Hindlimb muscle (tissue), 1 donor: ENCODE results near the gene HEATR3. TPM values are rescaled to one million over a fixed set of nuclear protein-coding genes. Genes with fewer than 3 reads are reported as not detected.
A peak's percentile ranks its signal among the peaks of the same experiment; 100 is the strongest.
"Not testable (repeated sequence)": the region's sequence is repeated elsewhere in the genome, so short reads cannot be mapped to it uniquely, and the experiment has no call there.

Experiments
- DNase-seq: peaks from one replicate; pipeline ENCODE4 v3.0.0-alpha.2; 2013
- polyA plus RNA-seq: library from polyadenylated mRNA; unstranded; fragments of 120-200 nt; gene quantifications from one replicate; pipeline ENCODE4 v1.2.1, GENCODE V29; 2013; ENCODE audit not compliant: insufficient read length

Gene HEATR3
- polyA plus RNA-seq, 1 donor, result 21.1 TPM

DNA sequence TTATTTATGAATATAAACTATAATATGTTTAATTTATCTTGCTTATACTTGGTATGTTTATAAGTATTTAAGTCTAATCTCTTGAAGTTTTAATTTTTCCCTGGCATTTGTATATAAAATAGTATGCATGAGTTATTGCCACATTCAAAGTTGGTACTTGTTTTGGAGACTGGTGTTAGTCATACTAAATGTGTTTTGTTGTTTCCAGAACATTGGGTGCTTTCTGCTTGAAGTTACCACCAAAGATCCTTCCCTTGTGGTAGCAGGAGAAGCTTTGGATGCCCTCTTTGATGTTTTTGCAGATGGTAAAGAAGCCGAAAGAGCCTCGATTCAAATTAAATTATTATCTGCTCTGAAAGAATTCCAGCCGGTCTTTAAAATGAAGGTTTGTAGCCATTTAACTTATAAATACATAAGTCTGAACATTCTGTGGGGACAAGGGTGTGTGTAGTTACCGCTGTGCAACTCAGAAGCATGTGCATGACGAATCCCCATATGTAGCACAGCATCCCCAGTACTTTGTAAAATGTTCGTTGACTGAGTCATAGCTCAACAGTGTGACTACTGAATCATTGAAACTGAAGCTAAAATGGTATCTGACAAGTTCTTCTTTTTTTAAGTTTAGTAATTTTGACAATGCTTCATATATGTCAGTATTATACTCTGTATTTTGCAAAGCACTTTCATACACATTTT is 36.4 kb downstream of the HEATR3 start:
- DNase-seq, result no peak

DNA sequence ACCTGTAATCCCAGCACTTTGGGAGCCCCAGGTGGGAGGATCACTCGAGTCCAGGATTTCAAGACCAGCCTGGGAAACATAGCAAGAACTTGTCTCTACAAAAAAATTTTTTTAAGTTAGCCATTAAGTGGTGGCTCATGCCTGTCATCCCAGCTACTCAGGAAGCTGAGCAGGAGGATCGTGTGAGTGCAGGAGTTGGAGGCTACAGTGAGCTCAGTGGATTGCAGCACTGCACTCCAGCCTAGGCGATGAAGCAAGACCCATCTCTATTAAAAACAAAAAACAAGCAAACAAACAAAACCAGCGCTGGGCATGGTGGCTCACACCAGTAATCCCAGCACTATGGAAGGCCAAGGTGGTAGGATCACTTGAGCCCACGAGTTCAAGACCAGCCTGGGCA is 38.0 kb downstream of the HEATR3 start:
- DNase-seq, result no peak

DNA sequence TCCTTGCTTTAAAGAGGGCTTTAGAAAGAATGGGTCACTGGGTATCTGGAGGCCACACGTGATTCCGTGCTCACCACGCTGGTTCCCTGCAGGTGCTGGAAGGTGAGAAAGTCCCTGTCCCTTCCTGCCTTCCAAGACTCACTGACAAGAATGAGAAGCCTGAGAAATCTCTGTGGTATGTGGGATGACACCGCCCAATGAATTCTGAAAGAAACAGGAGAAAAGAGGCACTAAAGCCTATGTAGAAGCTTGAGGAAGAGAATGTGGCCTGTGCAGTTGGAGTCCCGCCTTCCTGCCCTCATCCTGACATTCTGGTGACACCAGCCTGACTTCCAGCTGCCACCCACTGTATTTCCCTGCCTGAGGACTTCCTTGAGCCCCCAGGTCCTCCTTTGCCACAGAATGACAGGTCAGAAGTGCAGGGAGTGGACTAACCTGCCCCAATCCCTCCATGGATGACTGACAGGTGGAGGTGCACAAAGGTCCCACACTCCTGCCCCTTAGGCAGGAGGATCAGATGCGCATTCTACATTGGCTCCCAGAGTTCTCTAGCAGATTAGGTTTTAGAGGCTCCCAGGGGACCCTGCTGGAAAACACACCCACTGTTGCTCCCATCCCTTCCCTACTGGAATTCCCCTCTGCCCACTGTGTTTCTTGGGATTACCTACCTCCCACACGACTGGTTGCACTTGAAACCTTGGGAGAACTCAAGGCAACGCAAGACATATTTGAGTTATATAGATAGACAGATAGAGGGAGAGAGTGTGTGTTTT is 48.8 kb downstream of the HEATR3 start:
- no peak for DNase-seq

DNA sequence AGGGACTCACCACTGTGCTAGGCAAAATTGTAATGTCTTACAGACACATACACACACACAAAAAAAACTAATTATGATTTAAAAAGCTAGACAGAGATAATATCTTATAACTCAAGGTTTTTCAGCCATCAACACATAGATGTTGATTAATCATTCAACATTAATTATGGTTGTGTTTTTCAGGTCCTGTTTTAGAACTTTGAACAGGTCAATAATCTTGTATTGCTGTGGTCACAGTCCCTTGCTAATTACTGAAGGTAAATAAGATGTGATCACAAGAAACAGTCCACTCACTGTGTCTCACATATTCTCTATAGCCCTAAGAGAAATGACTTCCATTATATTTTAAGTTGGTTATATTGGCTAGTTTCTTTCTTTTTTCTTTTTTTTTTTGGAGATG is 54.9 kb downstream of the HEATR3 start:
- DNase-seq, result no peak

DNA sequence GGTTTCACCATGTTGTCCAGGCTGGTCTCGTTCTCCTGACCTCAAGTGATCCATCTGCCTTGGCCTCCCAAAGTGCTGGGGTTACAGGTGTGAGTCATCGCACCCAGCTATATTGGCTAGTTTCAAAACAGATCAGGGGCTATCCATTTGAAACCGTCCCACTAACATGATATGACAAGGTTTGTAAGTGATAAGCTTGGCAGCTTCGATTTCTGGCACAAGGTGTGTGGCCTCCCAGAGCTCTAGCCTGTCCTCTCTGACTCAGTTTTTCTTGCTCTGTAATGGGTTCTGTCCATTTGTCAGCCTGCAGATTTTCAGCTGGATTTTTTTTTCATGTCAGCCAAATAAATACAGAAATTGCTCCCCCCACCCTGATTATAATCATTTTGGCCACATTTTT is 55.5 kb downstream of the HEATR3 start:
- no peak for DNase-seq

DNA sequence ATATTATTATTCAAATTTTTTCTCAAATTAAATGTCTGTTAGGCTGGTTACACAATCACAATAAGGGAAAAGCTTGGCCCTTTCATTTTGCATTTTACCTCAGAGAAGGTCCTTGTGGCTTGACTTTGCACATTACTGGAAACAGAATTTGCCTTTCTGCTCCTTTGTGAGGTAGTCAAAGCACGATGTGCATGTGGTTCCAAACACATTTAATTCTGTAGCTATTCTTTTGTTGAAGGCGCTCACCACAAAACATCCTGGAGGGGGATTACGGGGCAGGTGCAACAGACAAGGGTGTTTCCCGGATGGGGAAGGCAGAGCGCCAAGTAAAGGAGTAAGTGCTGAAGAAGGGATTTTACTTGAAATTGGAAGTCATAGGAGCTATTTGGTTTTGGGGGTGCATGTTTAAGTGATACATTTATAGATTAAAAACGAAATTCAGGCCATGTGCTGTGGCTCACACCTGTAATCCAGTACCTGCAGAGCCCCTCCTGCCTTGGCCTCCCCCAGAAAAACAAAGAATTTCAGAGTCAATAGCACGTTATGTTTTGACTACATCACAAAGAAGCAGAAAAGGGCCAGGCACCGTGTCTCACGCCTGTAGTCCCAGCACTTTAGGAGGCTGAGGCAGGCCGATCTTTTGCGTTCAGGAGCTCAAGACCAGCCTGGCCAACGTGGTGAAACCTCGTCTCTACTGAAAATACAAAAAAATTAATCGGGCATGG is 56.1 kb downstream of the HEATR3 start:
- no peak for DNase-seq

DNA sequence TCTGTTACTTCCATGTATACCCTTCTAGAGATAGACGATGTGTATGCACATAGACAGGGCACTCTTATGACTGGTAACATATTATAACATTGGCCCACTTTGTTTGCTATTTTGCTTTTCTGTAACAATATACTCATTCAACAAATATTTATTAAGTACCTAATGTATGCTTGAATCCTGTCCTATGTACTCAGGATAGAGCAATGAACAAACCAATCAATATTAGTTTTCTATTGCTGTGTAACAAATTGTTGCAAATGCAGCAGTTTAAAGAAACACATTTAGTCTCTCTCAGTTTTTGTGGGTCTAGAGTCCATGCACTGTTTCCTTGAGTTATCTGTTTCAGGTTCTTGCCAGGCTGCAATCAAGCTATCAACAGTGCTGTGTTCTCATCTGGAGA is 57.6 kb downstream of the HEATR3 start:
- no peak for DNase-seq

DNA sequence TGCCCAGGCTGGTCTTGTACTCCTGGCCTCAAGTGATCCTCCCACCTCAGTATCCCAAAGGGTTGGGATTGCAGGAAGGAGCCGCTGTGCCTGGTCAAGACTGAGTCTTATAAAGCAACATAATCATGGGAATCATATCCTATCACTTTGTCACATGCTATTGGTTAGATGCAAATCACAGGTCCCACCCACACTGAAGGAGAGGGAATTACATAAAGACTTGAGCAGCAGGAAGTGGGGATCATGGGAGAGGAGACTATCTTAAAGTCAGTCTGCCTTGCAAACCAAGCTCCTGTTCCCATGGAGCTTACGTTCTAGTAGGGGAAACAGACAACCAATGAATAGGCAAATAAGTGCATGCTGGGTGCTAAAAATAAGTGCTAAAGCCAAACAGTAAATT is 59.0 kb downstream of the HEATR3 start:
- no peak for DNase-seq

DNA sequence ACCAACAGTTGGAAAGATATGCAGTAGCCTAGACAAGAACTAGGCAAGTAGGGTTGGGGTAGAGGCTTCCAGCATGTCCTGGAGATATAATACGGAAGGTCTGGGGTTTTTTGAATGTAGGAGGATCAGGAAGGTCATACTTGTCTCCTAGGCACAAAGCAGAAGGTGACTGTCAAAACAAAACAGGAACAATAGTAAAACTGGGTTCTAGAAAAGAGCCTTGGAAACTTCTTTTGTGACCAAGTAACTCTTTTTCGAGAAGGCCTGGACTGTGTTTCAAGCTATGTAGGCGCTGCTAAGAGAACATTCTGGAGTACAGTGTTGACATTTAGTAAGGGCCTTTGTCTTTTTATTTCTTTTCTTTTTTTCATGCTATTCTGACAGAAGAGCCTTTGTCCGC is 60.4 kb downstream of the HEATR3 start:
- no peak for DNase-seq

DNA sequence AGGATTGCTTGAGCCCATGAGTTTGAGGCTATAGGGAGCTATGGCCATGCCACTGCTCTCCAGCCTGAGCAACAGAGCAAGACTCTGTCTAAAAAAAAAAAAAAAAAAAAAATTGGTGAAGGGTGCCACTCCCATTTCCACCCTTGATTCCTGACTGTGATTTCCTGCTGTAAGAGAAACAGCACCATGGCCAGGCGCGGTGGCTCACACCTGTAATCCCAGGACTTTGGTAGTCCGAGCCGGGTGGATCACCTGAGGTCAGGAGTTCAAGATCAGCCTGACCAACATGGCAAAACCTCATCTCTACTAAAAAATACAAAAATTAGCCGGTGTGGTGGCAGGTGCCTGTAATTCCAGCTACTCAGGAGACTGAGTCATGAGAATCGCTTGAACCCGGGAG is 66.8 kb downstream of the HEATR3 start:
- not testable (repeated sequence) for DNase-seq

DNA sequence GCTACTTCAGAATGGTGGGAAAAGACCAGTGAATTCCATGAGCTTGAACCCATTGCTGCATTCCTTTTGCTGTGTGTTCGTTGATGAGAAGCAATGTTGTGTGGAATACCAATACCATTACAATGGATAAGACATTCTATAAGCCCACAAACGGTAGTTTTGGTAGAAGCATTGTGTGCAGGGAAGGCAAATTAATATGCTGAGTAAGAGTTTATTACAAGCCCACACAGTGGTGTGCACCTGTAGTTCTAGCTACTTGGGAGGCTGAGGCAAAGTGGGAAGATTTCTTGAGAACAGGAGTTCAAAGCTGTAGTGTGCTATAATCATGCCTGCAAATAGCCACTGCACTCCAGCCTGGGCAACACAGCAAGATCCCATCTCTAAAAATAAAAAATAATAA is 67.4 kb downstream of the HEATR3 start:
- DNase-seq, result no peak

DNA sequence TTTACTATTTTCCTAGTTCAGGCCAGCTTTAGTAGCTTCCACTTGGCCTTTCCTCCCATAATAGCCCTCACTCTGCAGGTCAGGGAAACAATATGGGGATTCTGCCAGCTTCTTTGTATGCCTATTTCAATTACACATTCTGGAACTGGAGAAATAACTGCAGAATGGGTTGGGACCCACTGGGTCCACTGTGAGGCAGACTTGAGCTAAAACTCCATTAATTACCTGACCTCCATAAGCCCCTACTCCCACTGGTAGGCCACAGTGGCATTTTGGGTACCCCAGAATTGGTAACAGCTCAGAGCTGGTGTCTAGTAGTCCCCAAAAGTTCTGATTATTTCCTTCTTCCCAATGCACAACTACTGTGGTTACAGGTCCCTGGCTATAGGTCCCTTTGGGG is 70.6 kb downstream of the HEATR3 start:
- no peak for DNase-seq

DNA sequence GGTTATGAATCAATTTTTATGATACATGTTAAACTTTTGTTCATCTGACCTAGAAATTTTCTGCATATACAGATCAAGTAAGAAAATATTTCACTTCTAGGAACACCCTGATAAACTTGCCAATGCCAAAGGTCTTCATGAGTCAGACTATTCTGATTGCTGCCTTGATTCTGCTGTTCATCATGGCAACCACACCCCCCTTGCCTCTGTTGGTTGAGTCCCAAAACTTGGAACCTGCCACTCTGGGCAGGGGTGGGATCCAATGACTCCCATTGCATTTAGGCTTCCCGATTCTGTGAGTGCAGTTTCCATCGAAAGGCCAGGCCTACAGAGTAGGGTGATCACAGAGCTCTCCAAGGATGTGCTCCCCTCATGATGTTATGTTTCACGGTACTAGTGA is 71.5 kb downstream of the HEATR3 start:
- no peak for DNase-seq

DNA sequence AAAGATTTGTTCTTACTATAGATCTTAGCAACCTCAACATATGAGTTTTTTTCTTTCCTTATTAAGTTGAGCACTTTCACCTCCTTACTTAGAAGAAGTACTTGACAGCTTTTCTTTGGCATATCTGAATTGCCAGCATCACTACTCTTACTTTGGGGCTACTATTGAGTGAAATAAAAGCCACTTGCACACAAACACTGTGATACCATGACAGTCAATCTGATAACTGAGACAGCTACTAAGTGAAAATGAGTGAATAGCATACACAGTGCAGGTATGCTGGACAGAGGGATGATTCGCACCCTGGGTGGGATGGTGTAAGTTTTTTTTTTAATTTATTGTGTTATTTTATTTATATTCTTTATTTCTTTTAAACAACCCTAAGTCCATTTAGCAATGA is 73.8 kb downstream of the HEATR3 start:
- DNase-seq, result no peak

DNA sequence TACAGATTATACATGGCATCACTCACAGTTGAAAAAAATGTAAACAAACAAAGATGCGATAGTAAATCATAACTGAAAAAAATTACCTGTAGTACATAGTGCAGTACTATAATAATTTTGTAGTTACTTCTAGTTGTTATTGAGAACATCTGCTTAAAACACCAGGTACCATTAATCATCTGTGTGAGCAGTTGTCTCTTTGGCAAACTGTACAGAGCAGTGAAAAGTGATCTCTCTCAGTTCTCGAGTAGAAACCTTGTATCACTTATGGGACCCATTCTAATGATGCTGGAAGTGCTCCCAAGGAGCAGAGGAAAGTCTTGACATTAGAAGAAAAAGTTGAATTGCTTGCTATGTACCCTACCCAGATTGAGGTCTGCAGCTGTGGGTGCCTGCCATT is 78.4 kb downstream of the HEATR3 start:
- no peak for DNase-seq

DNA sequence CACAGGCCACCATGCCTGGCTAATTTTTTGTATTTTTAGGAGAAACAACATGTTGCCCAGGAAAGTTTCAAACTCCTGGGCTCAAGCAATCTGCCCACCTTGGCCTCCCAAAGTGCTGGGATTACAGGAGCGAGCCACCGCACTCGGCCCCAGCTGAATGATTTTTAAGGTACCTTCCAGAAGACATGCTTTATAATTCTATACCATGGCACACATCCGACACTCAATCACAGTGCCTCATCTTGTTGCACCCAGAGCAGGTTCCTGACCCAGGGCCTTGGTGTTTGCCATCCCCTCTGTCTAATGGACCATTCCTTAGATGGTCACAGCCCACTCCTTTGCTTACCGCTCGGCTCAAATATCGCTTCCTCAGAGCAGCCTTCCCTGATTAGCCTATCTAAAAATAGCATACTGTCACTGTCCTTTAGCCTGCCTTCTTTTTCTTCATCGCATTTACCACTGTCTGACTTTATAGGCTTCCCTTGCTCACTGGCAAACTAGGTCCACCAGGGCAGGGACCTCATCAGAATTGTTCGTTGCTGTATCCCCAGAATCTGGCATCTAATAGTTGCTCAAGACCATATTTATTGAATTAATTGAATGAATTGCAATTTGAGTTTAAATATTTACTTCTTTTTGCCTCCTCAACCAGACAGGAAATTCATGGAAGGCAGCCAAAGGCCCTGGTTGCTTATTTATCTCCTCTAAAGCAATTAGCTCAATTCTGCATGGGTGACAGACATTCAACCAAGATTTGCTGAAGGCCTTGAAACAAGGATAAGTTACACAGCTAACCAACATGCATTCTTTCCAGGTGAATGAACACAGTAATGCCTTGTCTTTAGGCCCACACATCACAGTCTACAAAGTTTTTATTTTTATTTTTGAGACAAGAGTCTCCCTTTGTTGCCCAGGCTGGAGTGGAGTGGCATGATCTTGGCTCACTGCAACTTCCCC is 81.0 kb downstream of the HEATR3 start:
- DNase-seq, result no peak

DNA sequence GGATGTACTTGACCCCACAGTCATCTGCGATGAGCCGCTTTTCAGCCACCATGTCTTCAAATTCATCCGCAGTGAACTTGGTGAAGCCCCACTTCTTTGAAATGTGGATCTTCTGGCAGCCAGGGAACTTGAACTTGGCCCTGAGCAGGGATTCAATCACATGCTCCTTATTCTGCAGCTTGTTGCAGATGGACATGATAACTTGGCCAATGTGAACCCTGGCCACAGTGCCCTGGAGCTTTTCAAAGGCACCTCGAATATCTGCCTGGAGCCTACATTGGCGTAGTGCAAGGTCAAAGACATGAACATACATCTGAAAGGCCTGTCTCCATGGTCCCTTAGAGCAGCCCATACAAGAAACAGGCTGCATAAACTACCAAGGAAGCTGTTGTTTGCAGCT is 85.6 kb downstream of the HEATR3 start:
- no peak for DNase-seq

DNA sequence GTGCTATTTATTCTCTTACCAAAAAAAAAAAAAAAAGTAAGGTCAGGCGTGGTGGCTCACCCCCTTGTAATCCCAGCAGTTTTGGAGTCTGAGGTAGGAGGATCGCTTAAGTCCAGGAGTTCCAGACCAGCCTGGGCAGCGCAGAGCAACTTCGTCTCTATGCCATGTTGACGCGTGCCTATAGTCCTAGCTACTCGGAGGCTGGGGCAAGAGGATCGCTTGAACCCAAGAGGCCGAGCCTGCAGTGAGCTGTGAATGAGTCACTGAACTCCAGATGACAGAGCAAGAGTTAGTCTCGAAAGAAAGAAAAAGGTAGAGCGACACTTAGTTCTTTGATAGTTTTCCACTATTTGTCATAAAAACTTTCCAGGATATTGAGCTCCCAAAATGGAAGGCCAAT is 86.0 kb downstream of the HEATR3 start:
- no peak for DNase-seq

DNA sequence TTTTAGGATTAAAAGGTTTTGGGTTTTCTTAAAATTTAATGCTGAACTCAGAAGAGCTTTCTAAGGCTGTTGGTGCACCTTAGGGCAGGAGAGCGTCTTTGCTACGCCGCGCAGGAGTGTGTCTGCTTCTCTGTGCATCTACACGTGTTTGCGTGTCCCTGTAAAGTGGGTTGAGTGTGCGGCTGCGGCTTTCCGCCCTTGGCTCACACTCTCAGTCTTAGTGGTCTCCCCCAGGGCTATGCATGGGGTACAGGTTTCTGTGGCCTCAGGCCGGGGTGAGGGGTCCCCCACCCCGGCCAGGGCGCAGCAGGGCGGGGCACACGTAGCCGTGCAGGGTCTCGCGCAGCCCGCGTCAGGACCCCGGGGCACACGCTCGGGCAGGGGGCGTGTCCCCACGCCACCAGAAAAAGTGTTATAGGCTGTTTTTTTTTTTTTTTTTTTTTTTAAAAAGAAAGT is 86.6 kb downstream of the HEATR3 start:
- no peak for DNase-seq

DNA sequence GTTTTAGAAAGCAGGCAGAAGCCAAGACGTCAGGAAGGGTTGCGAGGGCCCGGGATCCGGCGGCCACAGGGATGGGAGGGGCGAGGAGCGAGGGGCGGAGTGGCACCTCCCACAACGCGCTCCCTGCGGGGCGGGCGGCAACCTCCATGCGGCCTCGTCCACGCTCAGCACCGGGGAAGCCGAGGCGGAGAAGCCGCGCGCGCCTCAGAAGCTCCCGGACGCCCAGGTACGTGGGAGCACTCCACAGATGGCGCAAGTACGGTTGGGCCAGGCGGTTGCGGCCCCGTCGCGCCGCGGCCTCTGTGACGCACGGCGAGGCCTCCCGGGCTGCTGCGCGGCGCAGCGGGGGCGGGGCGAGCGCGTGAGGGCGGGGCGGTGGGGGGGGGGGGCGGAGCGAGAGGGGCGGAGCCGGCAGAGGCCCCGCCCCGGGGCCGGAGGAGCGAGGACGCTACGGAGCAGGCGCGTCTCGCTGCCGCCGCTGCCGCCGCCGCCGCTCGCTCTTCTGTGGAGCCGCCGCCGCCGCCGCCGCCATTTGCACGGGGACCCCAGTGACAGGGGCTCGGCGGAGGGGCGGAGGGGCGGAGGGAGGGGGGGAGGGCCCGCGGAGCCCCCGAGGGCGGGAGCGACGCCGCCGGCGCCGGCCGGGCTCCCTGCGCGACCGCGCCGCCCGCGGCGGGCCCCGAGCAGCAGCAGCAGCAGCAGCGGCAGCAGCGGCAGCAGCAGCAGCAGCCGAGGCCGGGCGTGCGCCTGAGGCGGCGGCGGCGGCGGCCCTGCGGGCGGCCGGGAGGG is 87.2 kb downstream of the HEATR3 start, which contains the start of gene TENT4B:
TSS of gene TENT4B (plus strand) at position 500 of the 789 bp plus-strand sequence. CDS start 316 bp downstream, outside the sequence.
- DNase-seq, result peak; percentile 88
